Peyer's patch (tissue), 4 donors: ENCODE measurements around the gene DRD4.
"Not testable (repeated sequence)": the region's sequence is repeated elsewhere in the genome, so short reads cannot be mapped to it uniquely, and the experiment has no call there.

ENCODE experiments used
- CTCF ChIP-seq, 6 experiments: fragments of 450-650 bp in 4 of 6; fragments of 200-600 bp in 2 of 6; sonication (generic) in 1 of 6; IDR thresholded peaks; one replicate each; pipeline ENCODE4 v1.5.1; 2017 to 2019; ENCODE audit warnings: antibody characterized with exemption in 6 of 6, mild to moderate bottlenecking in 3 of 6, moderate library complexity in 1 of 6
- POLR2A ChIP-seq, 2 donors: fragments of 450-650 bp; IDR thresholded peaks; one replicate each; pipeline ENCODE4 v1.5.1; 2017; ENCODE audit warnings: antibody characterized with exemption in 2 of 2, mild to moderate bottlenecking in 2 of 2, moderate library complexity in 2 of 2

- TF ChIP-seq CTCF, POLR2A (IDR thresholded peaks at IDR 0.05): not testable (repeated sequence)
Measured at GRCh38 chr11:654444-654843, 17.4 kb downstream of the DRD4 start.
